Jurkat, Clone E6-1 (cell line): ENCODE results near the gene C11orf71.

ENCODE experiments used
- DNase-seq: peaks from one replicate; pipeline ENCODE4 v3.0.0-alpha.2; 2011; ENCODE audit warnings: low read depth, low spot score
- H3K4me3 ChIP-seq: 2 replicates; pipeline ENCODE4 v1.5.1; 2011; ENCODE audit warnings: mild to moderate bottlenecking, low read length, control low read depth, moderate library complexity

Gene C11orf71

DNA sequence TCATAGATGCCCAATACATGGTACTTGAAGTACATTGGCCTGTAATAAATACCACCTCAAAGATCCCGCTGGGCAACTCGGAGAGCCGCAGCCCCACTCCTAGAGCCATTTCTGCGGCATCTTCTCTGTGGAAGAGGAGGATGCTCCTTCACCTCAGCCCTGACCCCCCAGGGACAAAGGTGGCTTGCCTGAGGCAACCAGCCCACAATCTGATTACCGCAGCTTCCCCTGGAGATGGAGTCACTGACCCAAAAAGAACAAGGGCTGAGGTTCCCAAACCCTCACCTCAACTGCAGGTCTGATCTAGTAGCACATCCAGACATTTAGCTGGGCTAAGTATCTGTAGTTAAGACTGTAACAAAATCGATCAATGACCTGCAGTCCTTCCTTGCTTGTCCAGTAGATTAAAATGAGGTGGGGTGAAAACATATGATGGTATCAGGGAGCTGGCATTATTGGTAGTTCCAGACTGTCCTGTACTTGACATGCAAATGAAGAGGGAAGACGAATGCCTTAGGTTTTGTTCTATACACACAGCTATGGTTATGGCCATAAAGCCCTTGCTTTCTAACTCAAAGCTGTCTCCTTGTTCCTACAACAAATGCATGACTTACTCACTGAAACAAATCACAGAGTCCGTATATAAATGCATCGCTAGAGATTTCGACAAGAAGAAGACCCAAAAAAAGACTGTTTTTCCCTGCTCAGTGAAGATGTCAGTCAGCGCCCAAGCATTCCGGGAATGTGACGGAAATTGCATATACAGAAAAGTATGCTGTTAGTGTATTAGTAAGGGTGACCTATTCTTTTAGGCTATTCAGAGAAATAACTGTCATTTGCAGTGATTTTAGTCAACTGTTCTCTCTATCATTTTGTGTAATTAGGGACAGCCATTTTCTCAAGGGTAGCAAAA, 33.7 kb downstream of the C11orf71 start:
- H3K4me3 ChIP-seq, result no peak overlapping the region
- DNase-seq, result no peak

DNA sequence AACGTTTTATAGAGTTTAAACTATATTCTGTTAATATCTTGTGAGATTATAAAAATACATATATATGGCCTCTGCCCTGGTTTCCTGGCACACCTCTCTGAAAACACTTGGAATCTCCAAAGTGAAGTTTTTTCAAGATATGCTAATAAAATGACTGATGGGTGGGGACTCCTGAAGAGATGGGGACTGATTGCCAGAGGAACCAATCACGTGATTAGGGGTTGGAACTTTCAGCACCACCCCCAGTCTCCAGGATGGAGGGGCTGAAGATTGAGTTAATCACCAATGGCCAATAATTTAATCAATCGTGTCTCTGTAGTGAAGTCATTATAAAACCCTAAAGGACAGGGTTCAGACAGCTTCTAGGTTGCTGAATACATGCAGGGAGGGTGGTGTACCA, 37.4 kb downstream of the C11orf71 start:
- H3K4me3 ChIP-seq, result no peak overlapping the region
- DNase-seq, result no peak

DNA sequence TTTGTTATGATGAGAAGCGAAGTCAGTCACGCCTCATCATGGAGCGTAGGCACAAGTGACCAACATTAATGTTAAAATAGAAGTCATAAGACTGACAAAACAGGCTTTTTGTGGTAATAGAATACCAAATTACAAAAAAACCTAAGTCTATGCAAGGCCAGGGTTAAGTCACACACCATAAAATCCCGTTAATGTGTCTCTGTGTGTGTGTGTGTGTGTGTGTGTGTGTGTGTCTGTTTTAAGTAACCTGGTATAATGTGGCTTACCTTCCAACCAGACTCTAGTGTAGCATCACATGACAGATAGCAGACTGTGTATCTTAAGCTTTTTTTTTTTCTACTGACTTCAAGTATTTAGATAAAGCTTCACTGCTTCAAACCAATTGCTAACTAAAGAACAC, 38.0 kb downstream of the C11orf71 start:
- no peak overlapping the region for H3K4me3 ChIP-seq
- DNase-seq, result no peak

DNA sequence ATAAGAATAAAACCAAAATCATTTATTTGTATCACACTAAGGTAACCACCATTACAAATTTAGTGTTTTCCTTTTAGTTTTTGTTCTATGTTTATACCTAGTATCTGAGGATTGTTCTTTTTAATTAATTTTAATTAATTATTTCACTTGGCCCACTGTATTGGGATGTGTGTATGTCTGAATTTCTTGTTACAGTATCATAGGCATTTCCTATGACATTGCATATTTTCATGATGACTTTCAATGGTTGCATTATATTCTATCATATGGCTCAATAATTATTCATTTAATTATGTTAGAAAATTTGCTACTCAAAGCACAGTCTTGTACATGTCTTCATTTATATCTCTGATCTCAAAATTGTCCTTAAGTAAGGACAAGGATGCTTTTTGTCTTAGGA, 41.0 kb downstream of the C11orf71 start:
- DNase-seq, result no peak
- H3K4me3 ChIP-seq, result no peak overlapping the region

DNA sequence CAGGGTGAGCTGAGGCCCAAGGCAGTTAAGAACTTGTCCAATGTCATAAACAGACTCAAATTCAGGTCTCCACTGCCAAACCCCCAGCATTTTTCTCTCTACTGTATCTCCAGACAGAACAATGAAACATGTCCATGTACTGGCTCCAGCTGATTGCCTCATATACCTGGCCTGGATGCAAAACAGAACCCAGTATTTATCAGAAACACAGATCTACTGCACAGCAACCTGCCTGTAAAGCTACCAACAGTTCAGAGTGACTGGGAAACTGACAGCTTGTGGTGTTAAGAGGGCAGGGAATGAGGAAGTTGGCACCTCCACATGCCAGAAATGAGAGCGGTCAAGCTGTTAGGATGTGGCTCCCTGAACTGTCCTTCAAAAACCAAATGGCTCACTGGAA, 41.6 kb downstream of the C11orf71 start:
- no peak for DNase-seq
- H3K4me3 ChIP-seq, result no peak overlapping the region

DNA sequence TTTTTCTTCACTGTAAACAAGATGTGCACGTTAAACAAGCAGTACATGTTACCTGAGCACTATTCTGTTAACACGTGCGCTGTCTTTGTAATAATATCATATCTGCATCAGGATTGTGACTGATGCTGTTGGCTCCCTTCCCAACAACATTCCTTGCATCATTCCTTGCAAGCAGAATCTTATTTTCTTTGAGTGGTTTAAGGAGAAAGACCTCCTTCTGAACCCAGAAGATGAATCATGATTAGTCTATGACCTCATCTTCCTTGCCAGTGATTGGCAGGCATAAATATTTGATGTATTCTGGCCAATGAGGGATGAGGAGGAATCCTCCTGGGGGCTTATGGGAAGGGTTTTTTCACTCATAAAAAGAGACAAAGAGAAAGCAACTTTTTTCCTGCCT, 46.2 kb downstream of the C11orf71 start:
- no peak overlapping the region for H3K4me3 ChIP-seq
- no peak for DNase-seq

DNA sequence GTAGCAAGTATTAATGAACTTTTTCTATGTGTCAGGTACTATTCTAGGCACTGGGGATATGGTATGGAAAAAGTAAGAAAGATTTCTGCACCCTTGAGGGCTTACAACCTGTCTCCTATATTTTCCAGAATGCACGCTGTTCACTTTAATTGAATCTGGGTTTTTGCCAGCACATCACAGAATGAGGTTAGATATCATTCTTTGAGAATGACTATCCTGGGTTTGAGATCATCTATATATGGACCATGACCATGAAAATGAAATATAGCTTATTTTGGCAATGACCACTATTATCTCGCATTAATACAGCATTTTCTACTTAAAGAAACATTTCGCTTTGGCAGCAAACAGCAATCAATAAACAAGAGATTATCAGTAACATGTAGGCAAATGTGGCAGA, 46.9 kb downstream of the C11orf71 start:
- no peak for DNase-seq
- no peak overlapping the region for H3K4me3 ChIP-seq

GRCh38 chr11:114350022-114350421, 50.3 kb downstream of the C11orf71 start:
- no peak overlapping the region for H3K4me3 ChIP-seq
- DNase-seq, result no peak
